Naive thymus-derived CD8-positive, alpha-beta T cell (primary cell): ENCODE results near the gene SPECC1L. TPM values are rescaled to one million over a fixed set of nuclear protein-coding genes. Genes with fewer than 3 reads are reported as not detected.

ENCODE experiments used
- ATAC-seq, 2 donors: fragments of 150-1000 bp; cut with Tn5 transposase in 1 of 2; sonication (Bioruptor Pico), chemical (Tn5 transposase) in 1 of 2; 1 replicate in 1 of 2; 2 replicates in 1 of 2; pipeline ENCODE4 v1.10.0; 2021; ENCODE audit warnings: mild to moderate bottlenecking in 2 of 2, moderate library complexity in 2 of 2
- POLR2A ChIA-PET: fragments of 350-600 bp; sonication (Branson Sonifier 250); formaldehyde crosslinking; loops from one replicate; lab custom pipeline; 2021; ENCODE audit warnings: antibody characterized with exemption; lab: Charles Lee
- DNase-seq, 10 donors: peaks; one replicate each; pipeline versions ENCODE4 v3.0.0 to v3.0.0-alpha.2; 2020 to 2022
- H3K27ac Mint-ChIP-seq, 10 donors: one replicate each; pipeline ENCODE4 v1.8.0; 2020 to 2022; ENCODE audit warnings: mild to moderate bottlenecking in 10 of 10, mixed read lengths in 10 of 10, moderate library complexity in 4 of 10, inconsistent platforms in 1 of 10
- H3K27me3 Mint-ChIP-seq, 5 donors: one replicate each; pipeline ENCODE4 v1.8.0; 2021 to 2022; ENCODE audit warnings: mixed read lengths in 5 of 5
- H3K36me3 Mint-ChIP-seq, 3 donors: one replicate each; pipeline ENCODE4 v1.8.0; 2020 to 2022; ENCODE audit warnings: mixed read lengths in 3 of 3, mild to moderate bottlenecking in 2 of 3, inconsistent platforms in 1 of 3
- H3K4me1 Mint-ChIP-seq, 4 donors: one replicate each; pipeline ENCODE4 v1.8.0; 2021 to 2022; ENCODE audit warnings: mixed read lengths in 4 of 4
- H3K4me3 Mint-ChIP-seq, 10 donors: one replicate each; pipeline ENCODE4 v1.8.0; 2020 to 2022; ENCODE audit warnings: mild to moderate bottlenecking in 10 of 10, mixed read lengths in 10 of 10, moderate library complexity in 6 of 10, inconsistent platforms in 1 of 10
- H3K9me3 Mint-ChIP-seq, 9 donors: one replicate each; pipeline ENCODE4 v1.8.0; 2020 to 2022; ENCODE audit warnings: mixed read lengths in 9 of 9, mild to moderate bottlenecking in 3 of 9, inconsistent platforms in 1 of 9, moderate library complexity in 1 of 9
- polyA plus RNA-seq, 3 donors: library from polyadenylated mRNA; unstranded; fragments of 300-500 nt; fragmentation: Illumina TruSeq; gene quantifications; one replicate each; pipeline ENCODE4 v1.2.3, GENCODE V29; 2021
- total RNA-seq, 8 experiments: library from RNA in 2 of 8; stranded (reverse) in 2 of 8; gene quantifications; one replicate each; pipeline ENCODE4 v1.2.3 and lab custom pipeline; 2021 to 2026

SPECC1L gene
- total and polyA plus RNA-seq, 5 experiments from 2014 or later, result 6.6 to 71.4 (median 16.6) TPM

DNA sequence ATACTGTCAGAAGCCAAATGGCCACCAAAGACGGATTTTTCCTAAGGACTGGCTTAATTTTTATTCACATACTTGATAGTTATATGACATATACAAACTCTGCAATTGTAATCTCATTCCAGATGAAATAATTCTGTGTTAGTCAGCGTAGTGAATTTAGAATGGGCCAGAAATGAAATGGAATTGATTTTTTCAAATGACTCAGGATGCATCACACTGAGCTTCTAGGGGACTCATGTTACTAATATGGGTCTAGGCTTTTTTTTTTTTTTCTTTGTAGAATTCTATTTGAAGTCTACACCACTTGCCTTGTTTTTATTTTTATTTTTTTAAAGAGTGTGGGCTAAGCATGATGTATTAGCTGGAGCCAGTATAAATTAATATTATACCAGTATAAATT, 62.7 kb downstream of the SPECC1L start:
- H3K4me1 Mint-ChIP-seq, result peaks cover 15 to 27% (median 21%) of the 10 kb centered on the region in 4 donors
- POLR2A ChIA-PET, result interaction anchor here (0.7 kb wide), 1 partner anchor 144 kb away, joined by 5 read pairs; no protein-coding TSS in a partner anchor
- no peak for ATAC-seq
- no peaks in the 10 kb centered on the region for H3K27me3 Mint-ChIP-seq
- no peak for DNase-seq
- no peak overlapping the region for H3K27ac Mint-ChIP-seq
- H3K9me3 Mint-ChIP-seq, result no peaks in the 10 kb centered on the region
- H3K36me3 Mint-ChIP-seq, result peaks cover 0 to 80% (median 29%) of the 10 kb centered on the region in 3 donors
- H3K4me3 Mint-ChIP-seq, result no peak overlapping the region

- ATAC-seq (no peak), DNase-seq (no peak)
- no peaks in the 10 kb centered on the region for H3K9me3 Mint-ChIP-seq
- peaks cover 0 to 81% (median 33%) of the 10 kb centered on the region in 3 donors for H3K36me3 Mint-ChIP-seq
- peak overlapping the region in 5 of 10 donors; percentile 1 to 72 (median 63) for H3K27ac Mint-ChIP-seq
- no peaks in the 10 kb centered on the region for H3K27me3 Mint-ChIP-seq
- POLR2A ChIA-PET, result no interaction called here
- no peak overlapping the region for H3K4me3 Mint-ChIP-seq
- H3K4me1 Mint-ChIP-seq, result peaks cover 9 to 13% (median 11%) of the 10 kb centered on the region in 4 donors
Measured at GRCh38 chr22:24335496-24335895, 64.9 kb downstream of the SPECC1L start.

GRCh38 chr22:24337894-24338645, 67.4 kb downstream of the SPECC1L start:
- H3K4me1 Mint-ChIP-seq, result peaks cover 8 to 11% (median 9%) of the 10 kb centered on the region in 4 donors
- H3K27ac Mint-ChIP-seq, result peak overlapping the region in 1 of 10 donors; percentile 43
- no peak for ATAC-seq
- no peak for DNase-seq
- peaks cover 0 to 85% (median 31%) of the 10 kb centered on the region in 3 donors for H3K36me3 Mint-ChIP-seq
- POLR2A ChIA-PET, result no interaction called here
- H3K27me3 Mint-ChIP-seq, result no peaks in the 10 kb centered on the region
- H3K4me3 Mint-ChIP-seq, result no peak overlapping the region
- H3K9me3 Mint-ChIP-seq, result no peaks in the 10 kb centered on the region

- peaks cover 8 to 11% (median 9%) of the 10 kb centered on the region in 4 donors for H3K4me1 Mint-ChIP-seq
- no peak for DNase-seq
- H3K4me3 Mint-ChIP-seq, result no peak overlapping the region
- no peak for ATAC-seq
- POLR2A ChIA-PET, result no interaction called here
- no peaks in the 10 kb centered on the region for H3K9me3 Mint-ChIP-seq
- H3K27ac Mint-ChIP-seq, result no peak overlapping the region
- no peaks in the 10 kb centered on the region for H3K27me3 Mint-ChIP-seq
- H3K36me3 Mint-ChIP-seq, result peaks cover 0 to 85% (median 31%) of the 10 kb centered on the region in 3 donors
Measured at GRCh38 chr22:24338726-24339451, 68.3 kb downstream of the SPECC1L start.

DNA sequence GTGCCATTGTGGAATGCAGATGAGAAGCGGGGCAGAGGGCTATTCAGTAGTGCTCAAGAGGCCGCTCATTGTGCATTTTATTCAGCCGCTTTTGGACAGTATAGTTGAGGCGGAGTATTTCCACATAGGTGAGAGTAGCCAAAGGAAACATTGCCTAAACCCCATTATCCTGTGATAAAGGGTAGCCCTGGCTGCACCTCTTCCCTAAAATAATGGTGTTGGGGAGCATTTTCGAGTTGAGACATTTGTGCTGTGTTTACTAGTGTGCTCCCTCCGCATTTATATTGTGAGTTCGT, 68.8 kb downstream of the SPECC1L start:
- DNase-seq, result no peak
- H3K9me3 Mint-ChIP-seq, result no peaks in the 10 kb centered on the region
- POLR2A ChIA-PET, result interaction anchor here (0.6 kb wide), 1 partner anchor 651 kb away, joined by 3 read pairs; no protein-coding TSS in a partner anchor
- H3K4me3 Mint-ChIP-seq, result no peak overlapping the region
- no peak for ATAC-seq
- peaks cover 0 to 85% (median 34%) of the 10 kb centered on the region in 3 donors for H3K36me3 Mint-ChIP-seq
- H3K27ac Mint-ChIP-seq, result no peak overlapping the region
- H3K4me1 Mint-ChIP-seq, result peaks cover 8 to 11% (median 9%) of the 10 kb centered on the region in 4 donors
- H3K27me3 Mint-ChIP-seq, result no peaks in the 10 kb centered on the region

DNA sequence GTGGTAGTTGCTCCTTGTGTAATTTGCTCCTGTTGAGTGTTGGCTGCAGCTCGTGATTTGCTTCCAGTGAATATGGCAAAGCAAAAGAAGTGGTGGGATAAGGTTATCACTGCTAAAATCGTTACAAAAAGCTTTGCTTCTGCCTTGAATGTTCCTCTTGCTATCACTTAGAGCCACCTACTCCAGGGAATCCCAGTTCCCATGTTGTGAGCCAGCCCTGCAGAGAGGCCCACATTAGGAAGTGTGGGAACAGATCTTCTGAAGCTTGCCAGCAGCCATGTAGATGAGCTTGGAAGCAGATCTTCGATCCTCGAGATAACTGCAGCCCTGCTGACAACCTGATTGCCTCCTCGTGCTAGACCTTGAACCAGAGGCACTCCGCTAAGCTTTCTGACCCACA, 71.0 kb downstream of the SPECC1L start:
- no peak for ATAC-seq
- H3K4me1 Mint-ChIP-seq, result peaks cover 0 to 5% (median 0%) of the 10 kb centered on the region in 4 donors
- H3K27me3 Mint-ChIP-seq, result no peaks in the 10 kb centered on the region
- H3K9me3 Mint-ChIP-seq, result no peaks in the 10 kb centered on the region
- no peak for DNase-seq
- POLR2A ChIA-PET, result no interaction called here
- H3K27ac Mint-ChIP-seq, result no peak overlapping the region
- peaks cover 0 to 90% (median 30%) of the 10 kb centered on the region in 3 donors for H3K36me3 Mint-ChIP-seq
- H3K4me3 Mint-ChIP-seq, result no peak overlapping the region

DNA sequence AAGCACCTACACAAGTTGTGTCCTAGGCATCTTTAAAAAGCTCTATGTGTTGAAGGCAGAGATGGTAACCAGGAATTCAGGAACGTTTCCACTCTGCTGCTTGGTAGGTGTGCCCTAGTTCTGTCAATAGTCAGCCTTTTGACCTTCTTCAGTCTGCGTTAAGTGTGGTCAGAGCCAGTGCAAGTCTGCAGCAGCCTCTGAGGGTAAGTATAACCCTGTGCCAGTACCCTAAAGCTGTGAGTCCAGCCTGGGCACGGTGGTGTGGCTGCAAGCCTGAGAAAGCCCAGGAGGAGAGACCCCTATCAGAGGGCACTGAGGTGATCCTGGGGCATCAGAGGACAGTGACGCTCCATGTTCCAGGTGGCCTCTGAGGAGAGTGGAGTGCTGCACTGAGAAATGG, 80.0 kb downstream of the SPECC1L start:
- no peak for ATAC-seq

GRCh38 chr22:24353121-24353520, 82.5 kb downstream of the SPECC1L start:
- DNase-seq (no peak), ATAC-seq (no peak)
- POLR2A ChIA-PET, result no interaction called here
- no peaks in the 10 kb centered on the region for H3K27me3 Mint-ChIP-seq
- H3K27ac Mint-ChIP-seq, result no peak overlapping the region
- H3K4me1 Mint-ChIP-seq, result peaks cover 0 to 13% (median under 1%) of the 10 kb centered on the region in 4 donors
- H3K36me3 Mint-ChIP-seq, result peaks cover 13 to 94% (median 61%) of the 10 kb centered on the region in 3 donors
- peaks cover 0 to 3% (median 0%) of the 10 kb centered on the region in 9 donors for H3K9me3 Mint-ChIP-seq
- H3K4me3 Mint-ChIP-seq, result no peak overlapping the region

More for the DNA sequence above, 80.0 kb downstream of the SPECC1L start:
- peaks cover 0 to 3% (median 0%) of the 10 kb centered on the region in 9 donors for H3K9me3 Mint-ChIP-seq
- POLR2A ChIA-PET, result no interaction called here
- H3K36me3 Mint-ChIP-seq, result peaks cover 17 to 95% (median 51%) of the 10 kb centered on the region in 3 donors
- DNase-seq, result no peak
- H3K4me1 Mint-ChIP-seq, result peaks cover 0 to 13% (median 1%) of the 10 kb centered on the region in 4 donors
- no peak overlapping the region for H3K4me3 Mint-ChIP-seq
- H3K27ac Mint-ChIP-seq, result peak overlapping the region in 1 of 10 donors; percentile 71
- H3K27me3 Mint-ChIP-seq, result no peaks in the 10 kb centered on the region

GRCh38 chr22:24355574-24355973, 84.9 kb downstream of the SPECC1L start:
- H3K9me3 Mint-ChIP-seq, result peaks cover 0 to 3% (median 0%) of the 10 kb centered on the region in 9 donors
- peaks cover 13 to 92% (median 55%) of the 10 kb centered on the region in 3 donors for H3K36me3 Mint-ChIP-seq
- ATAC-seq (no peak), DNase-seq (no peak)
- no peak overlapping the region for H3K4me3 Mint-ChIP-seq
- peaks cover 0 to 13% (median 5%) of the 10 kb centered on the region in 4 donors for H3K4me1 Mint-ChIP-seq
- peak overlapping the region in 2 of 10 donors; percentile 3 to 57 for H3K27ac Mint-ChIP-seq
- no peaks in the 10 kb centered on the region for H3K27me3 Mint-ChIP-seq
- POLR2A ChIA-PET, result no interaction called here

- H3K4me1 Mint-ChIP-seq, result peaks cover 0 to 13% (median 5%) of the 10 kb centered on the region in 4 donors
- ATAC-seq (no peak), DNase-seq (no peak)
- H3K9me3 Mint-ChIP-seq, result no peaks in the 10 kb centered on the region
- H3K4me3 Mint-ChIP-seq, result no peak overlapping the region
- peak overlapping the region in 1 of 10 donors; percentile 32 for H3K27ac Mint-ChIP-seq
- no peaks in the 10 kb centered on the region for H3K27me3 Mint-ChIP-seq
- POLR2A ChIA-PET, result interaction anchor here (0.7 kb wide), 1 partner anchor 10 kb away, joined by 3 read pairs; no protein-coding TSS in a partner anchor
- peaks cover 8 to 91% (median 39%) of the 10 kb centered on the region in 3 donors for H3K36me3 Mint-ChIP-seq
Measured at GRCh38 chr22:24357547-24357946, 86.9 kb downstream of the SPECC1L start.

GRCh38 chr22:24358105-24358836, 87.6 kb downstream of the SPECC1L start:
- POLR2A ChIA-PET, result interaction anchor here (0.7 kb wide), 2 partner anchors 11 to 29 kb away, joined by 3 to 6 read pairs; no protein-coding TSS in a partner anchor
- no peak for DNase-seq
- H3K4me3 Mint-ChIP-seq, result no peak overlapping the region
- H3K9me3 Mint-ChIP-seq, result no peaks in the 10 kb centered on the region
- peak overlapping the region in 3 of 10 donors; percentile 14 to 32 (median 15) for H3K27ac Mint-ChIP-seq
- peaks cover 0 to 13% (median 5%) of the 10 kb centered on the region in 4 donors for H3K4me1 Mint-ChIP-seq
- ATAC-seq, result no peak
- no peaks in the 10 kb centered on the region for H3K27me3 Mint-ChIP-seq
- H3K36me3 Mint-ChIP-seq, result peaks cover under 1 to 91% (median 35%) of the 10 kb centered on the region in 3 donors

DNA sequence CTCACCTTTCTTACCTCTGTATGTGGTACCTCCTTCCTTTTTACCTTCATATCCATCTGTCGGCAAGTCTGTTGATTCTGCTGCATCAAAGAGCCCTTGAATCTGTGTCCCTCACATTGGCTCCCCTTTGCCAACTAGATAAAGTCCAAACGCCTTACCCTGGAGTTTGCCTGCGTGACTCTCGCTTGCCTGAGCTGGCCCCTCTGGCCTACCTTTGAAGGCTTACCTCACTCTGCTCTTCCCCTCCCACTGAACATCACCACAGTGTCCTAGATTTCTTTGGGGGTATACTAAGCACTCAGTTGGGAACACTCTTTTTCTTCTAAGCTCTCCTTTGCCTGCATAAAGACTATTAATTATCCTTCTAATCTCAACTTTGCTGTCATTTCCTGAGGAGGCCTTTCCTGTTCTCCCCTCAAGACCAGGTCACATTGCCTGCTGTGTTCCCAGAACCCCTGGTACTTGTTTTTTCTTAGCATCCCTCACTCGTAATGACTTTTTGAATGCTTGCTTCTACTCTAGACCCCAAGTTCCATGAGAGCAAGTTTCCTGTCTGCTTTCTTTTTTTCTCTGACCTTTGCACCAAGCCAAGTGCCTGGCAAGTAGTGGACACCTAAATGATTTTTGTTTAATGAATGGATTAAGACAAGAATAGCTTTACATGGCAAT, 89.0 kb downstream of the SPECC1L start:
- H3K36me3 Mint-ChIP-seq, result peaks cover 0 to 88% (median 26%) of the 10 kb centered on the region in 3 donors
- no peaks in the 10 kb centered on the region for H3K27me3 Mint-ChIP-seq
- H3K27ac Mint-ChIP-seq, result peak overlapping the region in 3 of 10 donors; percentile 4 to 17 (median 15)
- POLR2A ChIA-PET, result no interaction called here
- DNase-seq, result no peak
- no peak overlapping the region for H3K4me3 Mint-ChIP-seq
- peaks cover 0 to 13% (median 5%) of the 10 kb centered on the region in 4 donors for H3K4me1 Mint-ChIP-seq
- H3K9me3 Mint-ChIP-seq, result no peaks in the 10 kb centered on the region
- no peak for ATAC-seq
